Heart right ventricle (tissue), 16 donors: ENCODE data around the gene HCFC1. TPM values are rescaled to one million over a fixed set of nuclear protein-coding genes. Genes with fewer than 3 reads are reported as not detected.
A peak's percentile ranks its signal among the peaks of the same experiment; 100 is the strongest.

Experiments
- ATAC-seq, 8 donors: fragments of 200-7000 bp; cut with Tn5 transposase; one replicate each; pipeline ENCODE4 v1.9.1; 2020; ENCODE audit warnings: mild to moderate bottlenecking in 8 of 8, moderate library complexity in 8 of 8, moderate number of reproducible peaks in 1 of 8
- DNase-seq, 2 donors: peaks; one replicate each; pipeline ENCODE4 v3.0.0-alpha.2; 2020
- H3K27ac ChIP-seq, 10 donors: fragments of 200-600 bp; sonication (generic) in 2 of 10; one replicate each; pipeline versions ENCODE4 v1.5.0 to v1.8.0; 2020 to 2022; ENCODE audit warnings: mild to moderate bottlenecking in 3 of 10
- H3K27me3 ChIP-seq, 7 donors: fragments of 200-600 bp; one replicate each; pipeline ENCODE4 v1.8.0; 2021 to 2022; ENCODE audit warnings: mild to moderate bottlenecking in 2 of 7
- H3K36me3 ChIP-seq, 9 donors: fragments of 200-600 bp; sonication (generic) in 1 of 9; one replicate each; pipeline versions ENCODE4 v1.5.0 to v1.8.0; 2020 to 2022; ENCODE audit warnings: mild to moderate bottlenecking in 2 of 9
- H3K4me1 ChIP-seq, 9 donors: fragments of 200-600 bp; sonication (generic) in 1 of 9; one replicate each; pipeline versions ENCODE4 v1.5.0 to v1.8.0; 2020 to 2022; ENCODE audit warnings: mild to moderate bottlenecking in 4 of 9
- H3K4me3 ChIP-seq, 10 donors: fragments of 200-600 bp; sonication (generic) in 2 of 10; one replicate each; pipeline versions ENCODE4 v1.5.0 to v1.8.0; 2020 to 2022; ENCODE audit warnings: mild to moderate bottlenecking in 7 of 10, moderate library complexity in 2 of 10
- H3K9me3 ChIP-seq, 11 donors: fragments of 200-600 bp in 10 of 11; sonication (generic) in 2 of 11; one replicate each; pipeline versions ENCODE4 v1.5.0 to v1.8.0; 2013 to 2022; ENCODE audit warnings: mild to moderate bottlenecking in 2 of 11, control low read depth in 1 of 11, moderate library complexity in 1 of 11
- CTCF ChIP-seq, 9 donors: fragments of 200-600 bp; sonication (generic) in 2 of 9; IDR thresholded peaks; one replicate each; pipeline versions ENCODE4 v1.5.0 to v1.8.0; 2021 to 2022; ENCODE audit warnings: antibody characterized with exemption in 9 of 9, mild to moderate bottlenecking in 5 of 9, moderate library complexity in 1 of 9
- WGBS, 2 donors: extraction: QIAGEN DNeasy Blood & Tissue Kit; methylation state at CpG; one replicate each; pipeline ENCODE4 v1.1.7; 2013; ENCODE audit warnings: inconsistent platforms in 1 of 2; 5-methylcytosine and 5-hydroxymethylcytosine counted together
- intact Hi-C, 10 donors: fragments of 100-400 bp; cut with DNase I; formaldehyde crosslinking; loops; one replicate each; pipeline versions ENCODE4 v1.11.1 to v1.14.2; 2022
- polyA plus RNA-seq, 2 donors: library from polyadenylated mRNA; stranded (reverse); fragments of 200-250 nt; gene quantifications; one replicate each; pipeline ENCODE4 v1.2.3, GENCODE V29; 2013
- total RNA-seq, 10 donors: library from RNA; stranded (reverse); fragmentation: NEBNext Ultra II Directional in 3 of 10; extraction: Animal tissue kit (Norgen Biotek cat#: 25700) in 3 of 10; gene quantifications; one replicate each; pipeline versions ENCODE4 v1.2.1 to v1.2.4, GENCODE V29; 2021 to 2023
- donor health status: Arrhythmogenic right ventricular cardiomyopathy.
- donor health status: ischemic (EF 13 %, LVEDD 7.1; RV severe dilation, severe dysfunction).
- donor health status: healthy with polysubstance abuse.
- donor health status: DM: no; HTN: yes; CAD: no.
- donor health status: DM: no; HTN: no; CAD: no.
- donor health status: ischemic (EF 25% LVEDD 6.9; RV normal size, moderate dysfunction).
- donor health status: ischemic (EF 25% LVEDD 5.7; RV mildly dilated, moderate dysfunction).
- donor health status: healthy.
- donor health status: DM: yes; HTN: yes; CAD: no.
- donor health status: Ischemic cardiomyopathy.
- donor health status: ischemic (EF 35%, LVEDD 5.7; RV mildly dilated, moderate dysfunction).
- donor health status: nonischemic (EF 11% LVEDD 7.7; RV severe dilation, severe dysfunction).
- donor health status: DM: yes; HTN: yes; CAD: no.
- donor health status: PGD.
- donor health status: ischemic (EF 29% LVEDD 5.4; RV normal size, mild dysfunction).
- donor health status: nonischemic (EF 23%, LVEDD 6.1; RV moderate dilation, normal function).

HCFC1 gene
- total and polyA plus RNA-seq, 12 donors, result 12.3 to 41.6 (median 31.2) TPM

GRCh38 chrX:153954558-153955227 lies 16.9 kb downstream of the HCFC1 start:
- H3K27me3 ChIP-seq, result no peaks in the 10 kb centered on the region
- TF ChIP-seq CTCF (IDR thresholded peaks at IDR 0.05), result no peak
- peaks cover 0 to 100% (median 4%) of the 10 kb centered on the region in 9 donors for H3K36me3 ChIP-seq
- peaks cover 0 to 17% (median 8%) of the 10 kb centered on the region in 9 donors for H3K4me1 ChIP-seq
- peak in 1 of 8 donors; percentile 3 for ATAC-seq
- no peak overlapping the region for H3K27ac ChIP-seq
- H3K4me3 ChIP-seq, result no peak overlapping the region
- WGBS, 2 donors, result 92 to 96% methylated on average over 23 to 44 of the region's 44 CpGs
- H3K9me3 ChIP-seq, result no peaks in the 10 kb centered on the region
- intact Hi-C loops, result loop anchor here in 6 of 10 donors (2.0 to 10.0 kb wide), 5 partner anchors 187 to 990 kb away; partner anchors contain the start of gene PLXNB3 (in 5 of the 6)
- no peak for DNase-seq

GRCh38 chrX:153953892-153954557 lies 17.6 kb downstream of the HCFC1 start:
- Histone ChIP-seq H3K4me1 (peaks cover 0 to 23% (median 8%) of the 10 kb centered on the region in 9 donors), H3K27me3 (no peaks in the 10 kb centered on the region), H3K27ac (peak overlapping the region in 3 of 10 donors; percentile 29 to 62 (median 56)), H3K9me3 (no peaks in the 10 kb centered on the region), H3K4me3 (no peak overlapping the region), H3K36me3 (peaks cover 0 to 100% (median 4%) of the 10 kb centered on the region in 9 donors)
- intact Hi-C loops, result loop anchor here in 8 of 10 donors (1.0 to 10.0 kb wide), 6 partner anchors 187 to 989 kb away; partner anchors contain the start of gene PLXNB3 (in 7 of the 8)
- DNase-seq (no peak), ATAC-seq (peak in 3 of 8 donors; percentile 3 to 5 (median 3))
- 81 to 85% methylated on average over 20 to 33 of the region's 33 CpGs for WGBS, 2 donors
- no peak for TF ChIP-seq CTCF (IDR thresholded peaks at IDR 0.05)

GRCh38 chrX:153953342-153953830 lies 18.2 kb downstream of the HCFC1 start:
- Histone ChIP-seq H3K36me3 (peaks cover 0 to 100% (median 4%) of the 10 kb centered on the region in 9 donors), H3K4me1 (peaks cover 0 to 28% (median 10%) of the 10 kb centered on the region in 9 donors), H3K27me3 (no peaks in the 10 kb centered on the region), H3K27ac (peak overlapping the region in 6 of 10 donors; percentile 8 to 69 (median 42)), H3K4me3 (no peak overlapping the region), H3K9me3 (no peaks in the 10 kb centered on the region)
- intact Hi-C loops, result loop anchor here in 7 of 10 donors (1.0 to 10.0 kb wide), 6 partner anchors 186 to 989 kb away; partner anchors contain the start of gene PLXNB3 (in 6 of the 7)
- TF ChIP-seq CTCF (IDR thresholded peaks at IDR 0.05), result peak; percentile 84 to 100 (median 89)
- ATAC-seq, result peak; percentile 59 to 76 (median 67)
- 6 to 21% methylated on average over 17 to 33 of the region's 33 CpGs for WGBS, 2 donors
- DNase-seq, result peak; percentile 56 to 68

GRCh38 chrX:153952373-153953026 lies 19.1 kb downstream of the HCFC1 start:
- H3K4me3 ChIP-seq, result no peak overlapping the region
- H3K9me3 ChIP-seq, result no peaks in the 10 kb centered on the region
- no peaks in the 10 kb centered on the region for H3K27me3 ChIP-seq
- H3K36me3 ChIP-seq, result peaks cover 0 to 96% (median 4%) of the 10 kb centered on the region in 9 donors
- intact Hi-C loops, result loop anchor here in 7 of 10 donors (1.0 to 10.0 kb wide), 6 partner anchors 185 to 988 kb away; partner anchors contain the start of gene PLXNB3 (in 6 of the 7)
- H3K4me1 ChIP-seq, result peaks cover 0 to 37% (median 18%) of the 10 kb centered on the region in 9 donors
- H3K27ac ChIP-seq, result peak overlapping the region in 3 of 10 donors; percentile 25 to 69 (median 62)
- 87 to 88% methylated on average over 30 to 32 of the region's 32 CpGs for WGBS, 2 donors
- DNase-seq (no peak), ATAC-seq (no peak)
- TF ChIP-seq CTCF (IDR thresholded peaks at IDR 0.05), result no peak
